ENCODE measurements around the gene ADAMTS18.

GRCh38 chr16:77422196-77422784 is 12.5 kb downstream of the ADAMTS18 start:
- TF ChIP-seq CTCF (conservative IDR thresholded peaks at IDR 0.05 in 1 of 2, IDR thresholded peaks at IDR 0.05 in 1 of 2; ENCODE audit: low read depth in 1 of 2, low read length in 2 of 2) = no peak
- no peak for TF ChIP-seq EZH2 (IDR thresholded peaks at IDR 0.05; ENCODE audit: low read length, missing control alignments)
